ENCODE results near the gene NLGN1.
A peak's percentile ranks its signal among the peaks of the same experiment; 100 is the strongest.

NLGN1 gene

DNA sequence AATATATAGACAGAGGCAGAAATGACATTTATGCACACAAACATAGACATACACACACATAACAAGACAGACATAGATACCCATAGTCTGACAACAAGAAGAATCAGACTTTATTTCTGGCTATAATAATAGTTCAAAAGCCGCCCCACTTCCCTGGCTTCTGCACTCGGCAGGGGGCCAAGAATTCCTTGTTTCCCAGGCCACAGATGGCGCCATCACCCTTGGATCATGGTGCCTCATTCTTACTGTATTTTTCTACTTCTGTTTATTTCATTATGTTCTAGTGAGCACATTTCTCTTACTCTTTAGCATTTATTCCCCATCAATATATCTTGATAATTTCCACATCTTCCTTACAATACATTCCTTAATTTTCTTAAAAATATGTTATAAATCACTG lies 387.5 kb downstream of the NLGN1 start:
- H3K4me3 ChIP-seq (ENCODE audit: low read length) = no peak overlapping the region
- DNase-seq (ENCODE audit: low read depth) = no peak
- TF ChIP-seq, protein P1, sequence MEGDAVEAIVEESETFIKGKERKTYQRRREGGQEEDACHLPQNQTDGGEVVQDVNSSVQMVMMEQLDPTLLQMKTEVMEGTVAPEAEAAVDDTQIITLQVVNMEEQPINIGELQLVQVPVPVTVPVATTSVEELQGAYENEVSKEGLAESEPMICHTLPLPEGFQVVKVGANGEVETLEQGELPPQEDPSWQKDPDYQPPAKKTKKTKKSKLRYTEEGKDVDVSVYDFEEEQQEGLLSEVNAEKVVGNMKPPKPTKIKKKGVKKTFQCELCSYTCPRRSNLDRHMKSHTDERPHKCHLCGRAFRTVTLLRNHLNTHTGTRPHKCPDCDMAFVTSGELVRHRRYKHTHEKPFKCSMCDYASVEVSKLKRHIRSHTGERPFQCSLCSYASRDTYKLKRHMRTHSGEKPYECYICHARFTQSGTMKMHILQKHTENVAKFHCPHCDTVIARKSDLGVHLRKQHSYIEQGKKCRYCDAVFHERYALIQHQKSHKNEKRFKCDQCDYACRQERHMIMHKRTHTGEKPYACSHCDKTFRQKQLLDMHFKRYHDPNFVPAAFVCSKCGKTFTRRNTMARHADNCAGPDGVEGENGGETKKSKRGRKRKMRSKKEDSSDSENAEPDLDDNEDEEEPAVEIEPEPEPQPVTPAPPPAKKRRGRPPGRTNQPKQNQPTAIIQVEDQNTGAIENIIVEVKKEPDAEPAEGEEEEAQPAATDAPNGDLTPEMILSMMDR (conservative IDR thresholded peaks at IDR 0.05; ENCODE audit: low read length) = no peak

DNA sequence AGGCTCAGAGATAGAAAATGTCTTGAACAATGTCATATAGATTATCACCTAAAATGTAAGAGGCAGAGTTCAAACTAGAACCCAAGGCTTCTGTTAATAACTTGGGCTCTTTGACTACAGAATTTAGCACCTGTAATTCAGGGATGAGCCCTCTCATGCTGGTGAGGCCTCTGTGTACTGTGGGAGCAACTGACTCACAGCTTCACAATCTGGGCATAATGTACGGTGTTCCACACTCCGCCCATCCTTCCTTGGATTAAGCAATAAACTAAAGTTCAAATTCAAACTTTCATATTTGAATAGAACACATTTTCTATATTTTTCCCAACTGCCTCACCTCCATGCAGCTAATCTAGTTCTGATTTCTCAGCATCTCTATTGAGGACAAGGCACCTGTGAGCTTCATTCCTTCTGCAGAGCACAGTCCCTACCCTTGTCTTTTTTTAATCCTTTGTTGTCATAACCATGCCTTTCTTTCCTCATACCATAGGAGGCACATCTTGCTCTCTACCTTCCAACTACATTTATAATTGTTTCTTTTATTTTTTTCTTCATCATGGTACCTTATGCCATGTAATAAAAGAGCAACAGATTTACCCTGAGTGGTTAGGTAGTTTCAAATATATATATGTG lies 392.1 kb downstream of the NLGN1 start:
- H3K4me3 ChIP-seq (ENCODE audit: low read length) = no peak overlapping the region
- peak; percentile 31 for DNase-seq (ENCODE audit: low read depth)
- TF ChIP-seq, protein P1 (conservative IDR thresholded peaks at IDR 0.05; ENCODE audit: low read length) = no peak

DNA sequence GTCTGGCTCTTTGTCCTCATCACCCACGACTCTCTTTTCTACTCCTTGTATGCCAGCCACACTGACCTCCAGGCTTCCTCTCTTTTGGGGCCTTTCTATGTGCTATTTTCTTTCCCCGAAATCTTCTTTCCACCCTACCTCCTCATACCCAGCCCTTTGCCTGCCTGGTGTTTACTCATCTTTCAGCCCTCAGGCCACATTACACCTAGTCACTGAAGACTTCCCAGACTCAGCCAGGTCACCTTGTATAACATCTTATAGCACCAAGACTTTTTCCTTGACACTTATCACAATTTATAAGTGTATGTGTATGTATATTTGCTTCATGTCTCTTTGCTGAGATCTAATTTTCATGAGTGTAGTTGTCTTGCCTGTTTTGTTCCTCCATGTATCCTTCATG lies 396.4 kb downstream of the NLGN1 start:
- no peak overlapping the region for H3K4me3 ChIP-seq (ENCODE audit: low read length)
- TF ChIP-seq, protein P1 (conservative IDR thresholded peaks at IDR 0.05; ENCODE audit: low read length) = no peak
- DNase-seq (ENCODE audit: low read depth) = no peak

DNA sequence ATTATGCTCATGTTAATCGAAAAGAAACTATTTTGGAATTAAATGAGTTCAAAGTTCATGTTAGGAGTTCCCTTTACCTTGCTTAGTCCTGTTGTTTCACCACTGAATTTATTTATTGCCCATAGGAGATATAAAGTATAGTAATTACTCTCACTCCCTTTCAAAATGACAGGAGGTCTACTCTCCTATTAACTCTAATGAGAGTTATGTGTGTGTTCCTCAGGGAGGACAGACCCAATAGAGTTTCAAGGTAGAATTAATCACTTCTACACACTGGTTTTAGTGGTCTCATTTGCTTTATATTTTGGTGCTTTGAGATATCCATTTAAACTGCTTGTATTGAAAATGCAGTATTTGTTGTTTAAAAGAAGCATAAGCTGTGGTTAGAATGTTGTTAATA lies 398.9 kb downstream of the NLGN1 start:
- no peak overlapping the region for H3K4me3 ChIP-seq (ENCODE audit: low read length)
- TF ChIP-seq, protein P1 (conservative IDR thresholded peaks at IDR 0.05; ENCODE audit: low read length) = no peak

DNA sequence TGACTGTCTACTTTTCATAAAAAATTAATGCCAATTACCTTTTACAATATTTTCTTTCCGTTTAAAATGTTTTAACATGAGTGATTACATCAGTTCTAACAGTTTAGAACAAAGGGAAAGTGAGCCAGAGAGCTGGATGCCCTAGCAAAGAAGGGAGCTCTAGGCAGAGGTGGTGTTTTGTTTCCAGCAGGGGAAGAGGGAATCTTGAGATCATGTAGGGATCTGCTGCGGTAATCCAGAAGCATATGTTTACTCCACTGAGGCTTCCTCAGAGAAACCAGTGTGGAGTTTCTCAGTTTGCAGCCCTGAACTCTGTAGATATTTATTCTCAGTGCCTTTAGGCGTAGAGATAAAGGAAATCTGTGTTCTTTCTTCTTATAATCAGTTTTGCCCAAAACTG lies 399.3 kb downstream of the NLGN1 start:
- TF ChIP-seq, protein P1 (conservative IDR thresholded peaks at IDR 0.05; ENCODE audit: low read length) = no peak
- no peak overlapping the region for H3K4me3 ChIP-seq (ENCODE audit: low read length)
- no peak for DNase-seq (ENCODE audit: low read depth)

More for the DNA sequence above, 398.9 kb downstream of the NLGN1 start:
- no peak for DNase-seq (ENCODE audit: low read depth)

DNA sequence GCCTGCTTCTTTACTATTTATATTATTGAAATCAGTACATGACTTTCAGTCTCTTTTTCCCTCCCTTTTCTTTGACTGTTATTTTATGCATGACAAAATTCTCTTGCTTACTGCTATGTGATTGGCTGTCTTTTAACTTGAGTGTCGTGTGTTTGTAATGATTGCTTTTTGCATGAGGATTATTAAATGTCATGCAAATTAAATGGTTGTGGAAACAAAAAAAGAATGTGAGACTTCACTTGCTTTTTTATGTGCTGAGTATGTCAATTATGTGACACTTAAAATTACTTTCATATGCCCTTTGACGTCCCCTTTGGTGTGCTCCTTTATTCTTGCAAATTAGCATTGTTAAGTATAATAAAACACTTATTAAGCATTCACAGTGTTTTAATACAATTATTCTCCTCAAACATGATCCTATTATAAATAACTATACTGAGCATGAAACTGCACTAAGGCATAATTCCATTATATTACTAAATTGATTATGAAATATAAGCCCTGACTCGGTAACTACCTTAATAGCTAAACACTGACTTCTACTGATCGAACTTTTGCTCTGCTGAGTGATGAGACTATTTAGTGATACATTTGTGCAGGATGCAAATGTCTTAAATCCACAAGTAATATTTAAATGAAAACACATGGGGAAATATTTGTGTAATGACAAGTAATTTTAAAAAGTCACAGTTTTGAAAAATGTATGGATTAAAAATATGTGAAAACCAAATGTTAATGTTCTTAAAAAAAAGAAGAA lies 401.7 kb downstream of the NLGN1 start:
- TF ChIP-seq, protein P1 (conservative IDR thresholded peaks at IDR 0.05; ENCODE audit: low read length) = no peak
- H3K4me3 ChIP-seq (ENCODE audit: low read length) = no peak overlapping the region
- DNase-seq (ENCODE audit: low read depth) = peak; percentile 42

DNA sequence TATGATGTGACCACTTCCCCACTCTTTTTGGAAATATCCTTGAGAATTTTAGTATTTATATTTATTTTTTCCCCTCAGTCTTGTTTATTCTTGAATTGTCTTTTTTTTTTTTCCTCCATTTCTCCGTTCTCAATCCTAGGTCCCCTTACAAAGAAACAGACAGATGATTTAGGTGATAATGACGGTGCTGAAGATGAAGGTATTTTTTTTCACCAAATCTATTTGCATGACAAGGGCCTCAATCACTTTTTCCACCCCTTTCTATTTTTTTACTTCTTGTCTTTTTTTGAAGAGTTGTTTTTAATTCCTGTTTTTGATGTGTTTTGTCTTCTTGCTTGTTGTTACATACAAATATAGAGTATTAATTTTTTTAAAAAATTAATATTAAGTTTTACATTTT lies 402.6 kb downstream of the NLGN1 start:
- no peak overlapping the region for H3K4me3 ChIP-seq (ENCODE audit: low read length)
- TF ChIP-seq, protein P1 (conservative IDR thresholded peaks at IDR 0.05; ENCODE audit: low read length) = no peak
- no peak for DNase-seq (ENCODE audit: low read depth)
